KOPT-K1 (cell line): ENCODE measurements around the gene MIPOL1.
"Not testable (repeated sequence)": the region's sequence is repeated elsewhere in the genome, so short reads cannot be mapped to it uniquely, and the experiment has no call there.

Source experiments
- H3K27ac ChIP-seq: fragments of 200-600 bp; sonication (generic); 2 replicates; pipeline ENCODE4 v1.5.1; 2016; ENCODE audit warnings: antibody characterized with exemption, mild to moderate bottlenecking, low read depth, low read length; ENCODE audit not compliant: poor library complexity, severe bottlenecking
- H3K36me3 ChIP-seq: fragments of 200-600 bp; sonication (generic); 2 replicates; pipeline ENCODE4 v1.5.1; 2017; ENCODE audit warnings: antibody characterized with exemption, mild to moderate bottlenecking, low read length, moderate library complexity; ENCODE audit not compliant: insufficient read depth
- H3K9me3 ChIP-seq: fragments of 200-600 bp; sonication (generic); 2 replicates; pipeline ENCODE4 v1.5.1; 2017; ENCODE audit warnings: antibody characterized with exemption, low read length, mild to moderate bottlenecking; ENCODE audit not compliant: insufficient read depth, poor library complexity, severe bottlenecking

Gene MIPOL1

DNA sequence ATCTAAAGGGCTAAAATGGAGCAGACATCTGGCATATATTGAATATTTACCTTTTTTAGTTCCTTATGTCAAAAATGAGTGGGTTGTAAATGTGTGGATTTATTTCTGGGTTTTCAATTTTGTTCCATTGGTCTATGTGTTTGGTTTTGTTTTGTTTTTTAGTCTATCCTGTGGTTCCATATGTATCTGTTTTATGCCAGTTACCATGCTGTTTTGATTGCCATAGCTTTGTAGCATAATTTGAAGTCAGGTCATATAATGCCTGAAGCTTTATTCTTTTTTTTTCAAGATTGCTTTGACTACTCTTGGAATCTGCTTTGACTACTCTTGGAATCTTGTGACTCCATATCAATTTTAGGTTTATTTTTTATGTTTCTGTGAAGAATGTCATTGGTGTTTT lies 133.2 kb downstream of the MIPOL1 start:
- Histone ChIP-seq H3K36me3 (no peaks in the 10 kb centered on the region), H3K27ac (no peak overlapping the region), H3K9me3 (no peaks in the 10 kb centered on the region)

DNA sequence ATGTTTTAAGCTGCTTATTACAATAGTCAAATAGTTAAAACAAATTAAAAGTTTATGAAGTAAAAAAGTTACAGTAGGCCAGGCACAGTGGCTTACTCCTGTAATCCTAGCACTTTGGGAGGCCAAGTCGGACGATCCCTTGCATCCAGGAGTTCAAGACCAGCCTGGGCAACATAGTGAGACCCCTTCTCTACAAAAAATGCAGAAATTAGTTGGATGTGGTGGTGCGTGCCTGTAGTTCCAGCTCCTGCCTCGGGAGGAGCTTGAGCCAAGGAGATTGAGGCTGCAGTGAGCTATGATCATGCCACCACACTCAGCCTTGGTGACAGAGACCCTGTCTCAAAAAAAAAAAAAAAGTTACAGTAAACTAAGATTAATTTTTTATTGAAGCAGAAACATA lies 142.6 kb downstream of the MIPOL1 start:
- Histone ChIP-seq H3K36me3 (no peaks in the 10 kb centered on the region), H3K9me3 (no peaks in the 10 kb centered on the region), H3K27ac (no peak overlapping the region)

GRCh38 chr14:37343307-37344094 lies 145.8 kb downstream of the MIPOL1 start:
- Histone ChIP-seq H3K36me3 (no peaks in the 10 kb centered on the region), H3K9me3 (no peaks in the 10 kb centered on the region), H3K27ac (no peak overlapping the region)

- no peak overlapping the region for H3K27ac ChIP-seq
- no peaks in the 10 kb centered on the region for H3K36me3 ChIP-seq
- no peaks in the 10 kb centered on the region for H3K9me3 ChIP-seq
These were observed 165.9 kb downstream of the MIPOL1 start for GRCh38 chr14:37363661-37364060.

GRCh38 chr14:37369425-37369824 lies 171.7 kb downstream of the MIPOL1 start:
- Histone ChIP-seq H3K27ac (no peak overlapping the region), H3K36me3 (no peaks in the 10 kb centered on the region), H3K9me3 (no peaks in the 10 kb centered on the region)

DNA sequence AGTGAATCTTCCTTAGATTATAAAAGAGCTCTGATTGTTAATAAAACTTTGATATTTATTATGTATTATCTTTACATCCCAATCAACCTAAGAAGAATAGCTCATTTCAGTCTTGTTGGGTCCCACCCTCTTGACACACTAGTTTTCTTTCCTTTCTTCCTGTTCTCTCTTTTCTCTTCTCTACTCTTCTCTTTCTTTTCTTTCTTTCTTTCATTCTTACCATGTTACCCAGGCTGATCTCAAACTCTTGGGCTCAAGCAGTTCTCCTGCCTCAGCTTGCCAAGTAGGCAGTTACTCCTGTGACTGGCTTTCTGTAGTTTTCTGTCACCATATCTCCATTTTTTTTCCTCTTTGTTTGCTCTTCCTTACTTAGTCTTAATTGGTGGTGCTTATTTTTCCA lies 177.8 kb downstream of the MIPOL1 start:
- Histone ChIP-seq H3K9me3 (no peaks in the 10 kb centered on the region), H3K27ac (no peak overlapping the region), H3K36me3 (no peaks in the 10 kb centered on the region)

DNA sequence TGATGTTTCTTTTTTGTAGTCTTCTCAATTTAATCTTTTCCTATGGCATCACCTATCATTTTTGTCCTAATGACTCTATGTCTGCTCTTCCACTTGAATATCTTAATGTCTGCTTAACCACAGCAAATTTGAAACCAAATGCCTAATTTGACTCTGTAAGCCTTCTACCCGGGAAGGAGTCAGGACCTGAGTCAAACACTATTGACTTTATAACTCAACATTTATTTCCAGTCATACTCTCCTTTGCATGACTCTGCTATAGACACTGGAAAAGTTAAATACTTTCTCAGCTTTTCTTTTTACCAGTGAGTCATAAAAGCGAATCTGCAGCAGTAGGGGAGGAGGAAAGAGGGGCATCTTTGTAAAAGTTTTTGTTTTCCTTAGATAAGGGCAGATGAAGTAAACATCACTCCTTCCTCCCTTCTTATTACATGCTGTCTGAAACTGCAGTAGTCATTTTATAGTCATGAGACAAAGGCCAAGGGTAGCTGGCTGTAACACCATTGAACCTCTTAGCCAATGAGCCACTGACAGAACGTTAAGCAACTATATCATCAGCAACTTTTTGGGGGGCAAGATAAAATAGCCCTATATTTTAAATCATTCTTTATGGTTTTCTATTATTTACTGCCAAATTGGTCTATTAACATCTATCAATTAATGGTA lies 179.3 kb downstream of the MIPOL1 start:
- Histone ChIP-seq H3K9me3 (no peaks in the 10 kb centered on the region), H3K36me3 (no peaks in the 10 kb centered on the region), H3K27ac (no peak overlapping the region)

DNA sequence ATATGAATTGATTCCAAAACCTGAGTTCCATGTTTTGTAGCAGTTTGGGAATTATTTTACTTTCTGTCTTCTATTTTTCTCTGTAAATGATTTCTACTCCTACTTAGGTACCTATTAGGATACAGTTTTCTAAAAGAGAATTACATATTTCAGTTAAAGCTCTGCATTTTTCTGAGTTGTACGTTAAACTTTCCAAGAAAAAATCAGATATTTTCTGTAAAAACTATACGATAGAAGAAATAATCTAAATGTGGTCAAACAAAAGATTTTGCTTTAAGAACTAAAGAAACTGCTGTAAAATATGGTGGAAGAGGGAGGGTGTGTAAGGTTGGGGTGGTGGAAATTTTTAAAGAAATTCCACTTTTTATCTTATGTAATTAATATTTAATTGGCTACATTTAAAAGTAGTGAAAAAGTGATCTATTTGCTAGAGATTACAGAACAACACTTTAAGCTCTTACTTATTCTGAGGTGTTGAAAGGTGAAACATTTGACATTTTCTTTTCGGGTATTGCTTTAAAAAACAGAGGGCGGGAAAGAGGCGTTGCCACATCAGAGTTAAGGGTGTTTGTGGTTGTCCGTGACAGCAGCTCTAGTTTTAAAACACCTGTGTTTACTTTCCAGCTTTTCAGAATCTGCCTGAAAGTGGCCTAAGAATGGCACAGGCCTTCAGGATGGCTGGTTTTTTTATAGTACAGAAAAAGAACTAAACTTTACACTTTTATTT lies 187.3 kb downstream of the MIPOL1 start:
- H3K9me3 ChIP-seq = no peaks in the 10 kb centered on the region
- H3K27ac ChIP-seq = no peak overlapping the region
- no peaks in the 10 kb centered on the region for H3K36me3 ChIP-seq

- H3K9me3 ChIP-seq, H3K27ac ChIP-seq, H3K36me3 ChIP-seq: not testable (repeated sequence)
These were observed 199.6 kb downstream of the MIPOL1 start for GRCh38 chr14:37397157-37397940.

DNA sequence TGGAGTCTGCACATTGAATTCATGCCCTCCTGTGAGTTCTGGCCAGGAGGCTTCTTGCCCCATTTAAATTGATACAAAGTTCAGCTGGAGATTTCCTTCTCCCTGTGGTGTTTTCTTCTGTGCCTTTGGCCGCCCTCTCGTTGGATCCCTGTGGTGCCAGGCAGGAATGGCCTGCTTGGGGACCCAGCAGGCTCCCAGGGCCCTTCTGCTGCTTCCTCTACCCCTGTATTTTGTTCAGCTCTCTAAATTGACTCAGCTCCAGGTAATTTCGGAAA lies 200.1 kb downstream of the MIPOL1 start:
- Histone ChIP-seq H3K27ac (no peak overlapping the region), H3K9me3 (no peaks in the 10 kb centered on the region), H3K36me3 (no peaks in the 10 kb centered on the region)

DNA sequence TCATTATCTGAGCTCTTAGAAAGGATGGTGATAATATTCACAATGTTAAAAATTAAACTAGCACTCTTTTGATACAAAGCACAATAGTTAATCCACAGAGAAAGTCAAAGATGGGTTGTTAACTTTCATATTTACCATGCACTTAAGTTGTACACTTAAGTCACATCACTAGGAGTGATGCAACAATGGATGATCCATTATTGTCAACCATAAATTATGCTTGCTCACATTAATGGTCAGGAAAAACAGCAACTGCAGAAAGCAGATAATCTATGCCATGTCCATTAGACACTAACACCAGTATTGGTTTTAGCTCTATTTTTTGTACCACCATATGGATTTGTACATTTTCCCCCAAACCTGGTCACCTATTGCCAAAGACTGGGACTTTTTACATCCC lies 201.8 kb downstream of the MIPOL1 start:
- Histone ChIP-seq H3K36me3 (no peaks in the 10 kb centered on the region), H3K27ac (no peak overlapping the region), H3K9me3 (no peaks in the 10 kb centered on the region)

DNA sequence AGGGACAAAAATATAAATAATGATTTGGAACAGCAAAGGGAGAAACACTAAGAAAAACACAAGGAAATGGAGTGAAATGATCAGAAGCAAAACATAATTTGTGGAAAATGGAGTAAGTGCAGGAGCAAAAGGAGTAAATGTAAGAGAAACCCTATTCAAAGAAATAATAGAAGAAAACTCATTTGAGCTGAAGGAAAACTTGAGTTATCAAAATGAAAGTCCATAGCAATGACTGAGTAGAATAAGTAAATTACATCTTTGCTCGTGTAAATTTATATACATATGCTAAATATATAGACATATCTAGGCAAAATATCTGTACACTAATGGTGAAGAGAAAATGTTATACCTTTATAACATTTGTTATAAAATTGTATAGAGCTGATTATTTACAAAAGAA lies 203.4 kb downstream of the MIPOL1 start:
- Histone ChIP-seq H3K27ac (no peak overlapping the region), H3K36me3 (no peaks in the 10 kb centered on the region), H3K9me3 (no peaks in the 10 kb centered on the region)

DNA sequence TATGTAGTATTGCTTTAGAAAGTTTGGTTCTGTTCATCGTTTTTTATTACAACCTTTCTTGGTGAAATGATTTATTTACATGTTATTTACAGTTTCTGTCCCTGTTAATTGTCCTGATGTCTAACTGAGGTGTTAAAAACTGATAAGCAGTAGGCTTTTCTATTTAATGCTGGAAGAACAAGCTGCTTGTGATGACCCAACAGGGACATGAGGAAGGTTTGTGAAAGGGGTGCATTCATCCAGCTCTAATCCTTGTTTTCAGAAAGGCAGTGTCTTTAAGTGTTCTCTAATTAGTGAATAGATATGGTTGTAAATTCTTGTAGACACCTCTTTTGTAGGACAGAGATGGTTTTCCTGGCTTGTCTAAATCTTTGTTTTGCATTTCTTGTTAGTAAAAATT lies 205.9 kb downstream of the MIPOL1 start:
- H3K9me3 ChIP-seq = no peaks in the 10 kb centered on the region
- no peak overlapping the region for H3K27ac ChIP-seq
- H3K36me3 ChIP-seq = no peaks in the 10 kb centered on the region

GRCh38 chr14:37406095-37406494 lies 208.4 kb downstream of the MIPOL1 start:
- Histone ChIP-seq H3K9me3 (no peaks in the 10 kb centered on the region), H3K27ac (no peak overlapping the region), H3K36me3 (no peaks in the 10 kb centered on the region)

GRCh38 chr14:37411079-37411735 lies 213.5 kb downstream of the MIPOL1 start:
- Histone ChIP-seq H3K9me3 (no peaks in the 10 kb centered on the region), H3K36me3 (no peaks in the 10 kb centered on the region), H3K27ac (no peak overlapping the region)
